Activated effector memory CD4-positive, alpha-beta T cell treated with anti-CD3 and anti-CD28 coated beads, Interleukin-2, amount 50 U/mL, for 16 hours (primary cell): ENCODE data around the gene EIF4E.
"Not testable (repeated sequence)": the region's sequence is repeated elsewhere in the genome, so short reads cannot be mapped to it uniquely, and the experiment has no call there.

Experiments used
- DNase-seq: peaks from one replicate; pipeline ENCODE4 v3.0.0-alpha.2; 2020

EIF4E gene

DNA sequence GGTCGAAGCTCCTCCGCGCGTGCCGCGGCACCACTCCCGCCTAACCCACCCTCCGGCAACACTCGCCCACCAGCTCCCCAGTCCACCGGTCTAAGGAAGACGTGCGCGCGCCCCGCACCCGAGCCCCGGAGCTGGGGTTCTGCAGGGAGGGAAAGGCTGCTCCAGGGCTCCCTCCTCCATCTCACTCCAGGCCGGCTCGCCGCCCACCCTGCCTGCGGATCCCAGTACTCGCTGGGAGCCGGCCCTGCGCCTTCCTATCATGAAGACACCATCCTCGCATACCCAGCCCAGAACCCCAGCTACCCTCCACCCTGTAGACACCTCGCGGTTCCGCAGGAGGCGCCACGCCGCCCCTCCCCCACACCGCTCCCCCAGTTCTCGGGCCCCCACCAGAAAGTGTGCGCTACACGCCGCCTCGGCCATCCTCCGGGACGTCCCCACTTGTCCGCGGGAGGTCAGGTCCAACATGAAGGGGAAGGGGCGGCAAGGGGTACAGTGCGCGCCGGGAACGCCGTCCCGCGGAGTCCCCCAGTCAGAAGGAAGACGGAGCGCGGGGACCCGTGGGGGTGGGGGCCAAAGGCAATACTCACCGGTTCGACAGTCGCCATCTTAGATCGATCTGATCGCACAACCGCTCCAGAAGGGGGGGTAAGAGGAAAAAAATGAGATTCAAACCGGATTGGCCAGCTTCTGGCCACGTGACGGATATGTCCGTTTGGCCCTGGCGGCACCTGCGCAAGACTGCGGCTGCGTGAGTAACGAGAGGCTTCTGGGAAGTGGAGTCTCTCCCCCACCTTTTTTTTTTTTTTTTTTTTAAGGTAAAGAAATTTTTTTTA, at the start of gene EIF4E:
EIF4E (minus strand) TSS at position 629 of the 836 bp plus-strand sequence; CDS start at position 608, 21 bp downstream.
- DNase-seq, result peak; percentile 98

- DNase-seq, result no peak
Measured at GRCh38 chr4:98977557-98977956, 48.6 kb upstream of the EIF4E start.

DNA sequence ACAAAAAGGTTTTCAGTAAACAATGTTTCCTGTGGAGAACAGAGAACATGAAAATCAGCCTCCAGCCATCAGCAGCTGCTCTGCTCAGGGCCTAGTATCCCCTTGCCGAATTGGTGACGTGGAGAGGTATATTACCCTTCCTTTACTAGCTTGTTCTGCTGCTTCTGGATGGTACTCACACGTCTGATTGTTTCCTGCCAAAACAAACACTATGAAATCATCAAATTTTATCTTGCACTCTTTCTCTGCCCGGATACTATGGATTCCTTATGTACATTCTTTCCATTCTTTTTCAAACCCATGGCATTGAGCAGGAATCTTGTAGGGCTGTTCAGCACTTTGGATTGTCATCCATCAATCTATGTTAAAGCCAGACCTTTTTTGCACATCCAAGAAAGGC, 47.8 kb upstream of the EIF4E start:
- no peak for DNase-seq

DNA sequence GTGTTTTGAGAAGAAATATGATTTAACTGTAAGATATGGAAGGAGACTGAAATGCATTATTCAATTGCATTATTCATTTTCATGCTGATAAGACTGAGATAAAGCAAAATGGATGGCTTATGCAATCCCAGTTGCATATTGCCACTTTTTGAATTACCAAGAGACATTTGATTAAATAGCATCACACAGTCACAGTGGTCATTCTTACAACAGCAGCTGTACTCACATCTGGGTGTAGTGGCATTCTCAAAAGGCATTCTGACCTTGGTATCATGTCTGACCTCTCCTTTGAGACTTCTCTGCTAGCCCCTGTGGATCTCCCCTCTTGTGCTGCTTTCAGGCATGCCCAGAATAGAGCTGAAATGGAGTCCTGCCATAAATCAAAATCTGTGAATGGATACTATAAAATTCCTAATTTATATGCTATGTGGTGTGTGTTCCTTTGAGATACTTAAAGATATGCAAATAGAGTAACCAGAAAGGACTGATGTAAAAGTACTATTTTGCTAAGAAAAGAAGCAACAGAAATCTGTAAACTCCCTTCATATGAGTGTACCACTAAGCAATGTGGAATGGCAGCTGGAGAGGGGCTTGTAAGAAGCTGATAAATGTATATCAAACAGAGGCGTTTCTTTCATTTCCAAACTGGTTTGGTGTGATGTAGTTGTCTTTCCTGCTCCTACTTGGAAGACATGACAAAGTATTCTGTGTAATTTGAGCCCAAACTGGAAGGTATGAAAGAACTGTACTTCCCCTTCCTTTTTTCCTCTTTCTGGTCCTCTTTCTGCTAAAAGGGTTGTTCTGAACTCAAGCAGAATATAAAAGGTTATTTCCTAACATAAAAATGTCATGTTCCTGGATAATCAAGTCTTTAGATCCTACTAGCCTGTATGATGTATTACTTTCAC, 41.2 kb upstream of the EIF4E start:
- DNase-seq, result no peak

GRCh38 chr4:98967786-98968329, 38.9 kb upstream of the EIF4E start:
- no peak for DNase-seq

- no peak for DNase-seq
Measured at GRCh38 chr4:98966926-98967325, 38.0 kb upstream of the EIF4E start.

DNA sequence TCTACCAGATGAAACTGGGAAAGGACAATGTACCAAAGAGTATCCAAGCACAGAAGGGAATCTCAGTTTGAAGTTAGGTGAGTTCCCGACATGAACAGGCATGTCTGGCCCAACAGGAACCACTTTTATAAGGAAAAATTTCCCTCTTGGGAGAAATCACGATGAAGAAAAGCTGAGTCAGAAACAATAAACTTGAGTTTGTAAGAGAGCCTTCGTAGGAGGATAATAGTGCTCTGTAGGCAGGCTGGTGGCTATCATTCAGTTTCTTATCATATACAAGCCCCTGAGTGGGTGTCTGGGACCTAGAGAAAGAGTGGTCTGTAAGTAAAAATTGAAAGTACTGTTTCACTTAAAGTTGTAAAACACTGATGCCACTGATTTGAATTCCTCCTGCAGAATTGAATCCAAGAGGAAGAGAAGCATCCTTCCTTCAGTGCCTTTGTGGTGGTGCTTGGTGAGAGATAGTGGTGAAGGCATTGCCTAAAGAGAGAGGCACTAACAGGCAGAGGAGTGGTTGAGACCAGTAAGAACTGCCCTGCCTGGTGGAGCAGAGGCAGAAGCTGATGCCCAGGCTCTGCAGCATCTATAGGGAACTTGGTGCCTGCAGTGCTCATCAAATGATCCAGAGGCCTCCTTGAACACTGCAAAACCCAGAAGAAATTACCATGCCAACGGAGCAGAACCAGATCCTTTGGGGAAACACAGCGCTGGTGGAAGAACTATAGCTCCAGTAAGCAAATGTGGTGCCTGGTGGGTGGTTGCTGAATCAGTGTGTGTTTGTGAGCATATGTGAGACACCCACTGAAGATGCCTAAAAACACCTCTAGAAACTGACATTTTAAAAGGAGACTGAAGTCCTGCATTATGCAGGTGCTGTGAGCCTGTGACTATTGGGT, 34.9 kb upstream of the EIF4E start:
- no peak for DNase-seq

DNA sequence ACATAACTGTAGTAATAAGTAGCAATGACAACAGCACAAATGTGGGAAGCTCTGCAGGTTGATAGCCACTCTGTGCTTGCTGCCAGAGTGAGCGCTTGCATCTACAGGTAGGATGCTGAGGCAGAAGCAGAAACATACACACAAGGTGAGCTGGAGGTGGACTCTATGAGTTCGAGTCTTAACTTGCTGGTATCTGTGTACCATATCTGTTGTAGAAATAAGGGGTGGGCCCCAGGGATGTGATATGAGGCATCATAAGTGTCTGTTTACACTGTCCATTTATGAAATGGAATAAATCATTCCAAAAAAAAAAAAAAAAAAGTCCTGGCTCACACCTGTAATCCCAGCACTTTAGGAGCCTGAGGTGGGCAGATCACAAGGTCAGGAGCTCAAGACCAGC, 32.8 kb upstream of the EIF4E start:
- DNase-seq, result no peak

- DNase-seq, result no peak
Measured at GRCh38 chr4:98959411-98959810, 30.5 kb upstream of the EIF4E start.

GRCh38 chr4:98958065-98958464, 29.1 kb upstream of the EIF4E start:
- no peak for DNase-seq

DNA sequence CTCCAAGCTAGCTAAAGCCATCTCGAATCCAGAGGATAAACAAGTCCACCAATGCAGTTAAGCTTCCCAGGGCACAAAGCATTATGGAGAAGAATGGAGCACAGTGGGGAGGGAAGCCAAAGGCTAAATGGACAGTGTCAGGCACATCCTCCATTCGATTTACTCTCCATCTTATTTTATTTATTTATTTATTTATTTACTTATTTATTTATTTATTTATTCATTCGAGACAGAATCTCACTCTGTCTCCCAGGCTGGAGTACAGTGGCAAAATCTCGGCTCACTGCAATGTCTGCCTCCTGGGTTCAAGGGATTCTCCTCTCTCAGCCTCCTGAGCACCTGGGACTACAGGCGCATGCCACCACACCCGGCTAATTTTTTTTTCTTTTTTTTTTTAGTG, 26.3 kb upstream of the EIF4E start:
- DNase-seq, result no peak

DNA sequence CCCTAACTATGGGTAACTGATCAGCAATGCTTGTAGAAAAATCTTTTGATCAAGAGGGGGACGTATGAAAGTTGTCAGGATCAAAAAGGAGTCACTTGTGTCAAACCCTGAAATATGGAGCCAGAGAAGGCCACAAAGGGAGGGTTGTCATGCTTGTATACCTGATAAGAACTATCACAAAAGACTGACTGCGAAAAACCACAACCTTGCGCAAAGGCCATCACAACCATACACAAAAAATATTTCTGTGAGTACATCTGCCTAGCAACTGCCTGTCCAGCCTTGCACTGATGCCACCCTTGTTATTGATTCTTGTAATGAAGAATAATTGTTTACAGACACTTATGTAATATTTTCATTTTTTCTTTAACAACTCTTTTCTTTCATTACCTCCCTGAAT, 22.8 kb upstream of the EIF4E start:
- DNase-seq, result no peak

DNA sequence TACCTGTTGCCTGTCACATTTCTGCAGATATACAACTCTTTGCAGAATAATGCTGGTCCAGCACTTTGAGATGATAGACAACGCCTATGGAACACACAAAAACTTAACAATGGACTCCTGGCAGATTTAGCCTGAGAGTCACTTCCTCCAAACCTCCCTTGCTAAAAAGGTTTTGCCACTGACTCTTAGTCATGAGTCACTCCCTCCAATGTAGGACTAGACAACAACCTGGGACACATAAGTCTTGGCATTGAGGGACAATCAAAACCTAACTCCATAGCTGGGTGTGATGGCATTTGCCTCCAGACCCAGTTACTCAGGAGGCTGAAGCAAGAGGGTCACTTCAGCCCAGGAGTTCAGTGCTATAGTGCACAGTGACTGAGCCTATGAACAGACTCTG, 22.0 kb upstream of the EIF4E start:
- no peak for DNase-seq

DNA sequence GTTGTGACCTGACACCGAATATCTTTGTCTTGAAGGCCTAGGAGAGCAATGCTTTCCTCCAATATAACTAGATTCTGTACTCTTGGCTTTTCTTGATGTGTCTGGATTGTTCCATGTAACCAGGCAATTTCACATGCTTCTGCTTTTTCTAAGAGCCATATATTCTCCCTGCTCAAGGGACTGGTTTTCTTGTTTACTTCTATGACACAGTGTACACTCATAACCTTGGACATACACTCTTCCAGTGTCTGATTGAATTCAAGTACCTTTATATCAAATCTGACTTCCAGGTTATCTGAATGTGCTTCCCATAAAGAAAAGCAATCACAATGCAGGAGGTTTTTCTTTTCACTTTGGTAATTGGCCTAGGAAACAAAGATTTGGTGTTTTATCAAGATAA, 17.4 kb upstream of the EIF4E start:
- DNase-seq, result no peak

- no peak for DNase-seq
Measured at GRCh38 chr4:98945297-98945850, 16.4 kb upstream of the EIF4E start.

DNA sequence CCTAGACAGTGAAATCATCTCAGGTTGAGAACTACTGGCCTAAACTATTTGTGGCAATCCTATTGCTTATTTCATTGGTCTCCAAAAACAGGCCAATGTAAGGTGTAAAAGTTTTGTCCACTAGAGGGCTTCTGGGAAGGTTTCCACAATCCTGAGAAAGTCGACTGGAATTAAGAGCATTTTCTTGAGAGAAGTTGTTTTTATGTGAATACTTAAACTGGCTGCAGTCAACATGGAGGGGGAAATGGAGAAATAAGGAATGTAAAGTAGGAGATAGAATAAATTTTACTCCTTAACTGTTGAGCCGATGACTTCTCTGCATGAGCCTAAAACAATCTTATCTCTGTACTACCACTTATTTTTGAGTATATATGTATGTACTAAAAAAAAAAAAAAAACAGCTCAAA, 11.0 kb upstream of the EIF4E start:
- DNase-seq, result no peak

DNA sequence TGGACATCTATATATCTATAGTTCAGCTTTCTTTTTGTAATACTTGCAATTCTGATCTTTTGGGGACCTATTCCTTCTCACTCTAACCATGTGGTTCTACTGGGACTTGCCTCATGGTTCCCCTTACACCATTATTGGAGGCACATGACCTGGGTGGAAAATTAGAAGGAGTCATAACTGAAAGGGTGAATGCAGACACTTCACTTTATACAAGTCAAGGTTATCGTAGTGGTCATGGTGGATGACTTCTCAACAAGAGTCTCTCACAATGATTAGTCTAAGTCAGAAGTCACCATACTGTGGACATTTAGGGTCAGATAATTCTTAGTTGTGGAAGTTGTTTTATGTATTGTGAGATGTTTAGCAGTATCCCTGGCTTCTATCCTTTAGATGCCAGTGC, 10.5 kb upstream of the EIF4E start:
- no peak for DNase-seq

DNA sequence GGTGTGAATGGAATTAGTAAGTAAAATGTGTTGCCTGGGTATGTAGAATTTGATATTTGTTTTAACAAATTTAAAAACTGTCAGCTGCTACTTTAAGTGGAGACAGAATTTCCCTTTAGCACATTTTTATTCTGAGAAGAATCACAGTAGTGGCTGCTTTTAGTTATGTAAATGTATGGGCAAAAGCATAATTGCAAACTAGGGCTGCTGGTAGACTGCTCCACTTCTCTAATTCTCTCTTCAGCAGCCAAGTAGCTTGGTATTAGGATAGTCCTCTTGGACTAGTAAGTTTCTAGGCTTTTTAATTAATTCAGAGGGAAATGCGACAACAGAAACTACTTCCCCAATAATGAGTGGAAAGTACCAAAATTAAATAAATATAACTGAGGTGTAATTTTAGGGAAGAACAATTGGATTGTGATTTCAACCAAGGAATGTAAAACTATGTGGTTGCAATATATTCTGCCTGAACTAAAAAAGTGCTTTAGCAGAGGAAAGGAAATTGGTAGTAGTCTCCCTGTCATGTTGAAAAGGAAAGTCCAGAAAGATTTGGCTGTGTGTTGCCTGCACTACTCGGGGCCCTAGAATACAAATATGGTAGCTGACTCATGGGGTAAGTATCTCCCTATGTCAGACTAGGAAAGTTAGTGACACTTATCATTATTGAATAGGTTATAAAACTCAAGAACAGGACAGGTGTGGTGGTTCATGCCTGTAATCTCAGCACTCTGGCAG, 9.2 kb upstream of the EIF4E start:
- no peak for DNase-seq

- no peak for DNase-seq
Measured at GRCh38 chr4:98935633-98936032, 6.7 kb upstream of the EIF4E start.

- not testable (repeated sequence) for DNase-seq
Measured at GRCh38 chr4:98934851-98935250, 5.9 kb upstream of the EIF4E start.

DNA sequence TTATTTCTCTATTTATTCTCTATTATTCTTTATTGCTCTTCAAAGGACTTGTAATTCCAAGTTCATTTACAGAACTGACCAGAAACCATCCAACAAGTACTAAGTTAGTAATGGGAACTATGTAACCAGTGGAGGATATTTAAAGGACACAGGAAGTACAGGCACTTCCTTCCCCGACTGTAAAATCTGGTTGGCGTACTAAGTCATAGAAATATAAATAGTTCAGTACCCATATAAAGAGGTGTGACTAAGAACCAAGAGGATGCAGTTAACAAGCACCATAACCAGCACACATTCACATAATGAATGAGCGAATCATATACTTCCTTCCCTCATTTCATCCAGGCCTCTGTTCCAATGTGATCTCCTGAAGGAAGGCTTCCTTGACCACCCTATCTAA, 3.6 kb upstream of the EIF4E start:
- no peak for DNase-seq
